HG02870 (cell line): ENCODE data around the gene TEX261.
"Not testable (repeated sequence)": the region's sequence is repeated elsewhere in the genome, so short reads cannot be mapped to it uniquely, and the experiment has no call there.

Source experiments
- ATAC-seq: cut with Tn5 transposase; IDR thresholded peaks from one replicate; pipeline ENCODE4 v1.9.1; 2021; ENCODE audit warnings: mild to moderate bottlenecking, moderate library complexity; ENCODE audit not compliant: unreplicated experiment

The TEX261 gene

DNA sequence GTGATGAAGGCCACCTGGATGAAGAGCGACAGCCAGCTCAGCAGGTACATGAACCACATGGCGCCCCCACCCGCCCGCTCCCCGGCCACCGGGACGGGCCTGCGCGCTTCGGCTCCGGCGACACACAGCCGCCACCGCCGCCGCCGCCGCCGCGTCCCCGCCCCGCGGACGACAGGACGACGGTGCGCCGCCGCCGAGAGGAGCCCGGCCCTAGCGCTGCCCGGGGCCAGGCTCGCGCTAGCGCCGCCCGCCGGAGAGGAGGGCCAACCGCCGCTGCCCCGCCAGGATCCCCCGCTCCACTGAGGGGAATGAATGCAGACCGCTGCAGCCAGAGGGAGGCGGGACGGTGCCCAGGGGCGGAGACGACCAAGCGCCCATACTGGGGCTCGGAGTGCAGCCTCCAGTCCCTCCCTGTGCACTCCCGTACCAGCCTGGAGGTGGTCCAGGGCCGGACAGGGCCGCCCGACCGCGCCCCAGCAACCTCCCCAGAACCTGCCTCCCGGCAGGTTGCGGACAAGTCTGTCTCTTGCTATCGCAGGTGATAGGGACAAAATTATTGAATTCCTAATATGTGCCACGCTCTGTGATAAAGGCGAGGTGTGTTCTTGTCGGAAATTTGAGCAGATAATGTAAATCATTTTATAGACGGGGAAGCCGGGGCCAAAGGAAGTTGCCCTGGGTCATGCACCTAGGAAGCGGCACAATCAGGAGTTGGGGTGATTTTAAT lies at the start of gene TEX261:
Gene TEX261, minus strand, starts transcription at position 175 of the 727 bp plus-strand sequence. Its CDS starts 116 bp downstream, at position 59.
- ATAC-seq: peak; percentile 92

DNA sequence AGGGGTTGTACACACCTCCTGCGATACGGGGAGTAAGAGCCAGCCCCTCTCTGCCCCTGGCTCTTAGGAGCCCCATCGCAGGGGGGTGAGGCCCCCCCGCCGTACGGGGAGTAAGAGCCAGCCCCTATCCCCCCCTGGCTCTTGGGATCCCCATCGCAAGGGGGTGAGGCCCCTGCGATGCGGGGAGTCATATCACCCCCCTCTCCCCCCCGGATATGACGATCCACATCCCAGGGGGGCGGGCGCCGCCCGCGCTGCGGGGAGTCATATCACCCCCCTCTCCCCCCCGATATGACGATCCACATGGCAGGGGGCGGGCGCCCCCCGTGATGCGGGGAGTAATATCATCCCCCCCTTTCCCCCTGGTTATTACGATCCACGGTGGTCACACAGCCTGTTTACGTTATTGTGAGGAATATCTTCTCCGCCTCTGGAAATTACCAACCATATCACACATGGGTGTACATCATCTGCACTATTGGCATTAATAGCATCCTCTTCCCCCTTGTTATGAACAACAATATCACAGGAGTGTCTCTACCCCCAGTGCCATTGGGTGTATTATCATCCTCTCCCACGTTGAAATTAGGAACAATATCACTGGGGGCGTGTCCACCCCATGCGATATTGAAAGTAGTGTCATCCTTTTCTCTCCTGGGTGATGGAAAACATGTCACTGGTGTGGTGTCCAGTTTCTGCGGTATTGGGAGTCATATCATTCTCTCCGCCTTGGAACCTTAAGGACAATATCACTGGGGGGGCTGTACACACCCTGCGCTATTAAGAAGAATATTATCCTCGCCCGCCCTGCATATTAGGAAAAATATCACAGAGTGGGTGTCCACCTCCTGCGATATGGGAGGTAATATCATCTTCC lies 49.1 kb upstream of the TEX261 start:
- ATAC-seq: no peak

GRCh38 chr2:71042287-71042686 lies 47.6 kb upstream of the TEX261 start:
- ATAC-seq: no peak

DNA sequence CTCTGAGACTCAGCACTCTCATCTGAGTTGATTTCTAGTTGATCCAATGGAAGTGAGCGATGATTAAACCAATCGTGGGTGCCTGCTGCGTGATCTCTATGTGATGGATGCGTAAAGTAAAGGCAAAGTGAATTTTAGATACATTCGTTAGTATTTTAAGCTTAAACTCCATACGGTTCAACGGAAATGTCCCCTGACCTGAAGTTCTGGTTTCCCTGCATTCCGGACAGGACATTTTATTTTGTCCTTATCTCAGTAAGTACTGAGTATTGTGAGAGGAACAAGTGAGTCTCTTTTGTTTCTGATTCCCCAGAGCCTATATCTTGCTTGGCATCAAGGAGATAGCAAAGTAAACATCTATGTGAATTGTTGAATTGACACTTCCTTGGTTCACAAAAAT lies 41.6 kb upstream of the TEX261 start:
- ATAC-seq: not testable (repeated sequence)

DNA sequence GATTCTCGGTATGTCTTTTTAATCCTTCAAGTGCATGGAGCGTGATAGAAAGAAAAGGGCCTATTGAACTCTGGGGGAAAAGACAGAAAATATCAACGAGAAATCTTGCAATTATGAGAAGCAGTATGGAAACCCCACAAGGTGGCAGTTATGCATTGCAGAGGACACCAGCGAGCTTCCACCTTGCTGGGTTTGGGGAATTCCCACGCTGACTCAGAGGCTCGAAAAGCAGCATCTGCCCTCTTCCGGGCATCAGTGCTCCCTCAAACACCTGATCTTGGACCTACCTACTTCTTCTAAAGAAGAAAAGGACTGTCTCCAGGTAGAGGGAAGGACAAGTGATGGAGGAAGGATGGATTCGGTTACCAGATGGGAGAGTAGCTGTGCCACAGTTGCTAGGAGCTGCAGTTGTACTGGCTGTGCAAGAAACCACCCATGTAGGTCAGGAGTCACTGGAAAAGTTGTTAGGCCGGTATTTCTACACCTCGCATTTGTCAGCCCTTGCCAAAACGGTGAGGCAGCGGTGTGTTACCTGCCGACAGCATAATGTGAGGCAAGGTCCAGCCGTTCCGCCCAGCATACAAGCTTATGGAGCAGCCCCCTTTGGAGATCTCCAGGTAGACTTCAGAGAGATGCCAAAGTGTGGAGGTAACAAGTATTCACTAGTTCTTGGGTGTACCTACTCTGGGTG lies 29.0 kb upstream of the TEX261 start:
- ATAC-seq: not testable (repeated sequence)

DNA sequence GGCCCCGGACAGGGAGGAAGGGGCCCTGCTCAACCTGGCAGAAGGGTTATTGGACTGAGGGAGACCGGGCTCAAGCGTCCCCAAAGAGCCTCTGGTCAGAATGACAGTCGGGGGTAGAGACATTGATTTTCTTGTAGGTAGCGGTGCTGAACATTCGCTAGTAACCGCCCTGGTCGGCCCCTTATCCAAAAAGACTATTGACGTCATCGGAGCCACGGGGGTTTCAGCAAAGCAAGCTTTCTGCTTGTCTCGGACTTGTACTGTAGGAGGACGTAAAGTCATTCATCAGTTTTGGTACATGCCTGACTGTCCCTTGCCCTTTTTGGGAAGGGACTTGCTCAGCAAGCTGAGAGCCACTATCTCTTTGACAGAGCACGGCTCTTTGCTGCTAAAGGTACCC lies 26.7 kb upstream of the TEX261 start:
- not testable (repeated sequence) for ATAC-seq

DNA sequence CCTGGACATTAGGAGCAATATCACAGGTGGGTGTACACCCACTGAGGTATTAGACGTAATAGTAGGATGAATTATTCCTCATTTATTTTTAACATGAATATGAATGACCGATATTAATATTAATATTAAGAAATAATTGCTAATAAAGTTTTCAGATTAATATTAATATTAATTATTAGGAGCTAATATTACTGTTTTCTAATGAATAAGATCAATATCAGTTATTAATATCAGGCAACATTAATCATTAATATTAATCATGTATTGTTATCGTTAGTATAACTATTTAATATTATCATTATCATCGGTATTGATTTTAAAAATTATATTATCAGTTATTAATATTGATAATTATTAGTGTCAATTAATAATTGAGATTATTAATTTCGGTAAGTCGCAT lies 25.3 kb upstream of the TEX261 start:
- not testable (repeated sequence) for ATAC-seq

DNA sequence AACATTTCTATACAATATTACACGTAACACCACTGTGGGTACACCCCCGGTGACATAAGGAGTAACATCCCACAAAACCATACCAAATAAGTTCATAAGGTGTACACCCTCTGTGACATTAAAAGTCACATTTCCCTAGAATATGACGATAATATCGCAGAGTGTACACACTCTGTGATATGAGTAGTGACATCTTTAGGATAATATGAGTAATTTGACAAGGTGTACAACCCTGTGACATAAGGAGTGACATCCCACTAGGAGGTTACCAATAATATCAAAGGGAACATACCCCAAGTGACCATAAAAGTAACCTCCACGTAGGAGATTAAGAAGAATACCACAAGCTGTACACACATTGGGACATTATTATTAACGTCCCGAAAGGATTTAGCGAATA lies 24.0 kb upstream of the TEX261 start:
- ATAC-seq: no peak

GRCh38 chr2:71011786-71012185 lies 17.1 kb upstream of the TEX261 start:
- not testable (repeated sequence) for ATAC-seq

DNA sequence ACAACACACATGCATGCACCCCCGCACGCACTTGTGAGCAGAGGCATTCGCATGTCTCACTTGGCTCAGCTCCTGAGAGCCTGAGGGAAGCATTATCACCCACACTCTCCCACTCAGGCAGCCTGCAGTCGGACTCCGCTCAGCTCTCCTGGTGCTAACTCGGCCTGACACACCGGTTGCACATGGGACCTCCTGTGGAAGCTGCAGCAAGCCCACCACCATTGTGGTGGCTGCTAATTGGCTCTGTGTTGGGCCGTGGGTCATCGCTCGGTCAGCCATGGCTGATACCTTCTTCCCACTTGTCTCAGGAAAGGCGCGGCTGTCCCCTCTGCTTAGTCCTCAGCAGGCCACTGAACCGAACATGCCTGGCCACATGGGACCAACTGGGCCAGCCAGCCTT lies 13.7 kb upstream of the TEX261 start:
- no peak for ATAC-seq

DNA sequence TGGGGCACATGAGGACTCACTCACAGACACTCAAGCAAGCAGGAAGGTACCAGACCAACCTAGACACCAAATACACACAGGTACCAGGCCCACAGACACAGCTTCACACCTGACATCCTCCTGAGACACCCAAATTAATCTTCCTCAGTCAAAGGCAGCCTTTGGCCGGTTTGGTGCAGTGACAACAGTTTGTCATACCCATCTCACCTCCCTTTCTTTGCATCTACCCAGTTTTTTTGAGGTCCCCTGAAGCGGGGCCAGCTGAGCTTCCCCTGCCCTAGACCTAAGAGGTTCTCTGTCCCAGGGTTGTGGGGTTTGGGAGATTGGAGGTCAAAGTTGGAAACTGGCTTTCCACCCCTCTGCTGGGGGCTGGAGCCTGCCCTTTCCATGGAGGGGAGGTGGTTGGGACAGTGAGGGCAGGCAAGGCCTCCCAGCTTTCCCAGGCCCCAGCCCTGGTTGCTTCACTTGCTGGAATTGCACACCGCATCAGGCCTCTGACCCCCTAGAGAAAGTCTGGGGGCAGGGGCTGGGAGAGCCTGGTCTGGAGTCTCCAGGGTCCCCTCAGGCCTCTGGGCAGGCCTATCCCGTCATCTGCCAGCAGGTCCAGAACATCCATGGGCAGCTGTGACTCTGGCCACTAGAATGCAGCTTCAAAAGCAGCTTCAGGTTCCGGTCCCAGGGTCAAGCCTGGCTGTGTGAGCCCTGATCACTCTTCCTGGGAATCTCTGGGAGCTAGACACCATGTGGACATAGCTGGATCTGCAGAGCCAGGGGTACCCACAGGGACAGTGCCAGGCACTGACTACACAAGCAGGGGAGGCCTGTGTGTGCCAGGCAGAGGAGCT lies 12.5 kb upstream of the TEX261 start:
- ATAC-seq: no peak

DNA sequence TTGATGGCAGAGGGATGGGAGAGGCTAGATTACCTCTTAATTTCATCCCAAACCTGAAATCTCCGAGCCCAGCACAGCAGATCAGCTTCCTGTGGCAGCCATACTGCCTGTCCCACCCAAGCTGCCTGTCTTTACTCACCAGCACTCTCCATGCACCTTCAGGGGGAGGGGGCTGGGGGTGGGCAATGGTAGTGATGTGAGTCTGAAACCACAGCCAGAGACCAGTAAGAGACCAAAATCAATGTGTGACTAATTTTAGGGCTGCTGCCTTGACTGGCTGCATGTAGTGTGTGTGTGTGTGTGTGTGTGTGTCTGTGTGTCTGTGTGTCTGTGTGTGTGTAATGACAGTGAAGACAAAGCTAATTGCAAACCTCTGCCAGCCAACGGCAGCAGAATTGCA lies 11.7 kb upstream of the TEX261 start:
- ATAC-seq: no peak

DNA sequence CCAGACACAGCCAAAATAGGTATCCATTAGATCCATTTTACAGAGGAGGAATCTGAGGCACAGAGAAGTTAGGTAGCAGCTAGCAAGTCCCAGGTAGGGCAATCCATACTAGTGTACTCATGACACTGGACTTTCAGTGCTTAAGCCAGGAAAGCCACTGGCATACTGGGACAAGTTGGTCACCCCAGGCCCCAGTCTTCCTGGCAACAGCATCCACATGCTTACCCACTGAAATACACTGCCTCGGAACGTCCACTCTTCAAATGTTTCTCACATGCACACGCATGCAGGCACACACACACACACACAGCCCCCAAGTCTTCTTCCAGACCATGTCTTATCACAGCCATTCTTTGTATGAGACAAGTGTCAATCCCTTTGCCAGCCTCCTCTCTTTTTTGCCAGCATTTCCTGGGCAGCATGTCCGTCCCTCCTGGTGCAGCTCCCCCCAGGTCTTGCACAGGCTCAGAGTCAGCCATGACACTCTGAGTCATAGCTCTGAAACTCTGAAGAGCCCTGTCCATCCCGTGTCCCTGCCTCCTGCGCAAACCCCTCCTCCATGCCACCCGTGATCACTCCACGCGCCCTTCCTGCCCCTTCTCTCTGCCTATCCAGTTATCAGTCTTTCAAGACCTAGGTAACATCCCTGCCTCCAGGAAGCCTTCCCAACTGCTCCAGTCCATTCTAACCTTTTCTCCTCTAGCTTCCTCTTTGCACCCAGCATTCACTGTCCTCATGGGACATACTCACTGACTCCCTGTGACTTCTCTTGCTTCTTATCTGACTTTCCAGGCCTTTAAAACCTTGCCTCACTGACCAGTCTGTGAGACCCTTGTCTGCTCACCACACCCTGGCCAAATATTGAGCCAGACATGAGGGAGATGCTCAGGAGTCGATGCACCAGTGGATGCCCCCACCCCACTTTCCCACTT lies 10.9 kb upstream of the TEX261 start:
- no peak for ATAC-seq

GRCh38 chr2:71004857-71005256 lies 10.2 kb upstream of the TEX261 start:
- ATAC-seq: no peak

DNA sequence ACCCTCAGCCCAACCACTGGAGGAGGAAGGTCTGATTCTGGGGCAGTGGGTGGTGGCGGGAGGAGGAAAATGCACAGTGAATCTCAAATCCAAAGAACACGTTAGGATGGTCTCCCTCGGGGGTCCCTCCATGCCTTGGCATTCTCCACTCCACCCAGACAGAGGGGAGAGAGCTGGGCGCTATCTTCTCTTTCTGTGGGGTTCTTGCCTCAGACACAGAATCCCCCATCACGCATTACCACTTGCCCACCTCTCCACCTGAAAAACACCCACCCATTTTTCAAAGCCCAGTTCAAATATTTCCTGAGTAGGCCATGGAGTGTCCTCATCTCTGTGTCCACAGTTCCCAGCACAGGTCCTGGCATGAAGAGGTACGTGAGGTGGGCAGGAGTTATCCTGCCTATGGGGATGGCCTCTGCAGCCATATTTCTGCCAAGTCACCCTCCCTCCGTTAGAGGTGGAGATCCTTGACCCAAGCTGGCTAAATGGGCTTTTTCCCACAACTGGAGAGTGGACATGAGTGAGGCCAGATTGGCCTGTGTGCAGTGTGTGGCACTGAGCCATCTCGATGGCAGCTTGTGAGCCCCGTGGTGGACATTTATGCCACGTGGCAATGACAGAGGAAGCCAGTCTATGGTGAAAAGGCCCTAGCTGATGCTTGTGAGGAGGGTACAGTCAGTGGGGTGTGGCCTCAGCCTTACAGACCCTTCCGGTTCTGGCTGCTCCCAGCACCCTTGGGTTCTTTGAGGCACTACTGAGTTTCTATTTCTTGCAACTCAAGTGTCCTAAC lies 9.5 kb upstream of the TEX261 start:
- no peak for ATAC-seq

DNA sequence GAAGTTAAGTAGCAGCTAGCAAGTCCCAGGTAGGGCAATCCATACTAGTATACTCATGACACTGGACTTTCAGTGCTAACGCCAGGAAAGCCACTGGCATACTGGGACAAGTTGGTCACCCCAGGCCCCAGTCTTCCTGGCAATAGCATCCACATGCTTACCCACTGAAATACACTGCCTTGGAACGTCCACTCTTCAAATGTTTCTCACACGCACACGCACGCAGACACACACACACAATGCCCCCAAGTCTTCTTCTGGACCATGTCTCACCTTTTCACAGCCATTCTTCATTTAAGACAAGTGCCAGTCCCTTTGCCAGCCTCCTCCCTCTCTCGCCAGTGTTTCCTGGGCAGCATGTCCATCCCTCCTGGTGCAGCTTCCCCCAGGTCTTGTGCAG lies 8.7 kb upstream of the TEX261 start:
- ATAC-seq: no peak

DNA sequence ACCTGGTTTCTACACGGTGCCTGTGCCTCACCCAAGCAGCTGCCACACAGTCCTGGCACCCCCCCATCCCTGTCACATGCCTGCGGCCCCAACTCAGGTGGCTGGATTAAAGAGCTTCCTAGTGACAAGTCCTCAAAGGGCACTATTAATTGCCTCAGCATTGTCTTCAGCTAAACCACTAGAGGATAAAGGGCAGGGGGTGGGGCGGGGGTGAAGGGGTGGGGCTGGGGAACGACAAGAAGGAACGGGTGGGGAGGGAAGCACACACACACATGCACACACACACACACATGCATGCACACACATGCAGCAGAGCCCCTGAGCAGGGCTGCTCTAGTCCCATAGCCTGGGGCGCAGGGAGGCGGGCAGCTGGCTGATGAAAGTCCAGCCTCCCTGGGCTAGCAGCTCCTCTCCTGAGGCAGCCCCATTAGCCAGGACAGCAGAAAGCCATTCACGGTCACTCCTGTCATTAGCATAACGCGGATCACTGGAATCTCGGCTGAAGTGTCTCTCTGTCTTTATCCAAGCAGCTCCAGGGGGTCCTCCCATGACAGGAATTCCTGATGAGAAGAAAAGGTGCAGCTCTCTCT lies 7.4 kb upstream of the TEX261 start:
- no peak for ATAC-seq

- no peak for ATAC-seq
Observed at GRCh38 chr2:71001592-71001927, 6.9 kb upstream of the TEX261 start.
